Body of pancreas (tissue), 4 donors: ENCODE measurements around the gene PHYKPL.

Source experiments
- CTCF ChIP-seq, 7 experiments: fragments of 450-650 bp in 4 of 7; fragments of 200-600 bp in 3 of 7; sonication (generic) in 3 of 7; IDR thresholded peaks; one replicate each; pipeline ENCODE4 v1.5.1; 2016 to 2019; ENCODE audit warnings: antibody characterized with exemption in 7 of 7
- POLR2A ChIP-seq, 3 donors: fragments of 450-650 bp; IDR thresholded peaks; one replicate each; pipeline ENCODE4 v1.6.1; 2016; ENCODE audit warnings: antibody characterized with exemption in 3 of 3, mild to moderate bottlenecking in 2 of 3

- TF ChIP-seq CTCF (IDR thresholded peaks at IDR 0.05): no peak
- TF ChIP-seq POLR2A (IDR thresholded peaks at IDR 0.05): no peak
These were observed 38.6 kb downstream of the PHYKPL start for GRCh38 chr5:178194026-178194425.
